ENCODE data around the gene NRDE2.

DNA sequence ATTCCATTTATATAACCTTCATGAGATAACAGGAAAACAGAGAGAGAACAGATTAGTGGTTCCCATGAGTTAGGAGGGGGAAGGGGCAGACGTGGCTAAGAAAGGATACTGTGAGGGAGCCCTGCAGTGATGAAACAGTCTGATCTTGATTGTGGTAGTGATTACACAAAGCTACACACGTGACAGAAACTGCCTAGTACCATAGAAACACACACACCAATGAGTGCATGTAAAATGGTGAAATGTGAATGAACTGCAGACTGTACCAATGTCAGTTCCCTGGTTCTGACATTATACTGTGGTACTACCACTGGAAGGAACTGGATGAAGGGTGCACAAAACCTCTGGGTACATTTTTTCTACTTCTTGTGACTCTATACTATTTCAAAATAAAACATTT lies 36.9 kb downstream of the NRDE2 start:
- TF ChIP-seq, protein P1, sequence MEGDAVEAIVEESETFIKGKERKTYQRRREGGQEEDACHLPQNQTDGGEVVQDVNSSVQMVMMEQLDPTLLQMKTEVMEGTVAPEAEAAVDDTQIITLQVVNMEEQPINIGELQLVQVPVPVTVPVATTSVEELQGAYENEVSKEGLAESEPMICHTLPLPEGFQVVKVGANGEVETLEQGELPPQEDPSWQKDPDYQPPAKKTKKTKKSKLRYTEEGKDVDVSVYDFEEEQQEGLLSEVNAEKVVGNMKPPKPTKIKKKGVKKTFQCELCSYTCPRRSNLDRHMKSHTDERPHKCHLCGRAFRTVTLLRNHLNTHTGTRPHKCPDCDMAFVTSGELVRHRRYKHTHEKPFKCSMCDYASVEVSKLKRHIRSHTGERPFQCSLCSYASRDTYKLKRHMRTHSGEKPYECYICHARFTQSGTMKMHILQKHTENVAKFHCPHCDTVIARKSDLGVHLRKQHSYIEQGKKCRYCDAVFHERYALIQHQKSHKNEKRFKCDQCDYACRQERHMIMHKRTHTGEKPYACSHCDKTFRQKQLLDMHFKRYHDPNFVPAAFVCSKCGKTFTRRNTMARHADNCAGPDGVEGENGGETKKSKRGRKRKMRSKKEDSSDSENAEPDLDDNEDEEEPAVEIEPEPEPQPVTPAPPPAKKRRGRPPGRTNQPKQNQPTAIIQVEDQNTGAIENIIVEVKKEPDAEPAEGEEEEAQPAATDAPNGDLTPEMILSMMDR (conservative IDR thresholded peaks at IDR 0.05; ENCODE audit: low read length) = no peak
- TF ChIP-seq EZH2phosphoT487 (IDR thresholded peaks at IDR 0.05; ENCODE audit: borderline replicate concordance, low read depth, low read length) = no peak
